Measurements from ENCODE around the gene CTBS.

- TF ChIP-seq EZH2 (IDR thresholded peaks at IDR 0.05; ENCODE audit: borderline replicate concordance, low read depth, low read length, severe bottlenecking), result no peak
- TF ChIP-seq, protein P1, sequence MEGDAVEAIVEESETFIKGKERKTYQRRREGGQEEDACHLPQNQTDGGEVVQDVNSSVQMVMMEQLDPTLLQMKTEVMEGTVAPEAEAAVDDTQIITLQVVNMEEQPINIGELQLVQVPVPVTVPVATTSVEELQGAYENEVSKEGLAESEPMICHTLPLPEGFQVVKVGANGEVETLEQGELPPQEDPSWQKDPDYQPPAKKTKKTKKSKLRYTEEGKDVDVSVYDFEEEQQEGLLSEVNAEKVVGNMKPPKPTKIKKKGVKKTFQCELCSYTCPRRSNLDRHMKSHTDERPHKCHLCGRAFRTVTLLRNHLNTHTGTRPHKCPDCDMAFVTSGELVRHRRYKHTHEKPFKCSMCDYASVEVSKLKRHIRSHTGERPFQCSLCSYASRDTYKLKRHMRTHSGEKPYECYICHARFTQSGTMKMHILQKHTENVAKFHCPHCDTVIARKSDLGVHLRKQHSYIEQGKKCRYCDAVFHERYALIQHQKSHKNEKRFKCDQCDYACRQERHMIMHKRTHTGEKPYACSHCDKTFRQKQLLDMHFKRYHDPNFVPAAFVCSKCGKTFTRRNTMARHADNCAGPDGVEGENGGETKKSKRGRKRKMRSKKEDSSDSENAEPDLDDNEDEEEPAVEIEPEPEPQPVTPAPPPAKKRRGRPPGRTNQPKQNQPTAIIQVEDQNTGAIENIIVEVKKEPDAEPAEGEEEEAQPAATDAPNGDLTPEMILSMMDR (IDR thresholded peaks at IDR 0.05; ENCODE audit: borderline replicate concordance, extremely low read depth, low read length, poor library complexity, severe bottlenecking), result no peak
Measured at GRCh38 chr1:84597011-84597410, 22.8 kb upstream of the CTBS start.

Data from DND-41 (cell line).